Right lobe of liver (tissue), 6 donors: Measurements from ENCODE around the gene ICA1. TPM values are rescaled to one million over a fixed set of nuclear protein-coding genes. Genes with fewer than 3 reads are reported as not detected.

ENCODE experiments used
- ATAC-seq, 4 donors: fragments of 200-7000 bp; cut with Tn5 transposase; one replicate each; pipeline ENCODE4 v1.9.1; 2020; ENCODE audit warnings: mild to moderate bottlenecking in 4 of 4, moderate library complexity in 4 of 4
- DNase-seq, 3 donors: peaks; one replicate each; pipeline ENCODE4 v3.0.0-alpha.2; 2020
- H3K27ac ChIP-seq, 3 donors: fragments of 200-600 bp; one replicate each; pipeline ENCODE4 v1.8.0; 2022
- H3K27me3 ChIP-seq, 2 donors: fragments of 200-600 bp; one replicate each; pipeline ENCODE4 v1.8.0; 2022
- H3K36me3 ChIP-seq, 4 donors: fragments of 200-600 bp; sonication (generic) in 1 of 4; one replicate each; pipeline versions ENCODE4 v1.5.1 to v1.8.0; 2017 to 2022; ENCODE audit warnings: control low read depth in 1 of 4
- H3K4me1 ChIP-seq, 4 donors: fragments of 200-600 bp; sonication (generic) in 1 of 4; one replicate each; pipeline versions ENCODE4 v1.5.1 to v1.8.0; 2017 to 2022; ENCODE audit warnings: control low read depth in 1 of 4
- H3K4me3 ChIP-seq, 3 donors: fragments of 200-600 bp; one replicate each; pipeline ENCODE4 v1.8.0; 2022
- H3K9me3 ChIP-seq, 4 donors: fragments of 200-600 bp; sonication (generic) in 1 of 4; one replicate each; pipeline versions ENCODE4 v1.5.1 to v1.8.0; 2017 to 2022; ENCODE audit warnings: control low read depth in 1 of 4
- POLR2A ChIP-seq: fragments of 450-650 bp; IDR thresholded peaks from one replicate; pipeline ENCODE4 v1.6.1; 2017; ENCODE audit warnings: antibody characterized with exemption, mild to moderate bottlenecking
- WGBS: methylation state at CpG from one replicate; pipeline ENCODE4 v1.1.6; 2018; ENCODE audit warnings: low coverage, low lambda C conversion rate; ENCODE audit not compliant: insufficient coverage; ENCODE audit errors: missing lambda C conversion rate; 5-methylcytosine and 5-hydroxymethylcytosine counted together
- intact Hi-C, 2 donors: fragments of 100-400 bp; cut with DNase I; formaldehyde crosslinking; loops; one replicate each; pipeline versions ENCODE4 v1.11.2 to v1.14.1; 2022
- total RNA-seq, 6 experiments: library from RNA; depleted of rRNA in 2 of 6; stranded (reverse); fragments of >200 nt in 2 of 6; fragmentation: NEBNext Ultra II Directional in 3 of 6; extraction: Animal tissue kit (Norgen Biotek cat#: 25700) in 3 of 6; gene quantifications; one replicate each; pipeline versions ENCODE4 v1.1.0 to v1.2.4, GENCODE V29; 2016 to 2023
- TF ChIP-seq, protein P1 (sequence below), 4 donors: fragments of 200-600 bp in 3 of 4; fragments of 450-650 bp in 1 of 4; IDR thresholded peaks; one replicate each; pipeline versions ENCODE4 v1.5.1 to v1.8.0; 2016 to 2022; ENCODE audit warnings: antibody characterized with exemption in 4 of 4, mild to moderate bottlenecking in 2 of 4
- donor health status: DM: no; HTN: yes; CAD: no.
- donor health status: DM: no; HTN: no; CAD: no.
- donor health status: DM: no; HTN: no; CAD: no.
- donor health status: DM: no; HTN: yes; CAD: no.
- donor health status: DM: no; HTN: yes; CAD: no.

ICA1 gene
- total RNA-seq, 6 experiments from 2014 or later = 0.95 to 15.0 (median 7.3) TPM

DNA sequence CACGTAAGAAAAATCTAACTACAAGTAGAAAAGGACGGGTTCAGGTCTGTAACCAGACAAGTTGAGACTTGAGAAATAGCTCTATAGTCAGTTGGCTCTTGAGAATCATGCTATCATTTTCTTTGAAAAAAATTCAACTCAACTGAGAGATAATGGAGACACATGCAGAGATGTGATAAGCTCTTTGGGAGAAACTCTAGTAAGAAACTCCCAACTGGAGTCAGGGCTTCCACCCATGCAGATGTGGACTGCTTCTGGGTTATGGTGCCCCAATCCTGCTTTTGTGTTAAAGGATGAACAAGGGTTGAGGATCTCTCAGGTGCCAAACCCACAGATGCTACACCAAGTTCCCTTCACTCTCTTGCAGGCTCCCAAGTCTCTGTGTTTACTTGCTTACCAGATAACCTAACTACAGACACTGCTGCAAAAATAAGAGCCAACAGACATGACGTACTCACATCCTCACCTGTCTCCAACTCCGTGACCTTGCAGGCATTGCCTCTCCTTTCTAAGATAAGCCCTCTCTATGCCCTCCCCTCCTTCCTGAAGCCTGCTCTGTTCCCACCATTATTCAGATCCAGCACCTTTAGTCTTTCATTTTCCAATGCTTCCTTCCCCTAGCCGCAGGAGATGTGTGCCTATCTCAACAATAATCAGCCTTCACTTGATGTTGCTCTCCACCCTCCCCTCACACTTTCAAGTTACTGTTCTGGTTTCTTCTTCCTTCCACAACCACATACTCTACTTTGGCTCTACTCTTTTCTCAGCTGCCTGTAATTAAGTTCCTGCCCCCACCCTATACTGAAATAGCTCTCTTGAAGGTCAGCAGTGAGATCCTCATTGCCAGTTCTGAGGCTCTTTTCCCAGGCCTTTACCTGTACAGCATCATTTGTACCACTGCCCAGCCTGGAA is 130.0 kb downstream of the ICA1 start:
- peak in 3 of 4 donors; percentile 28 to 50 (median 43) for ATAC-seq

DNA sequence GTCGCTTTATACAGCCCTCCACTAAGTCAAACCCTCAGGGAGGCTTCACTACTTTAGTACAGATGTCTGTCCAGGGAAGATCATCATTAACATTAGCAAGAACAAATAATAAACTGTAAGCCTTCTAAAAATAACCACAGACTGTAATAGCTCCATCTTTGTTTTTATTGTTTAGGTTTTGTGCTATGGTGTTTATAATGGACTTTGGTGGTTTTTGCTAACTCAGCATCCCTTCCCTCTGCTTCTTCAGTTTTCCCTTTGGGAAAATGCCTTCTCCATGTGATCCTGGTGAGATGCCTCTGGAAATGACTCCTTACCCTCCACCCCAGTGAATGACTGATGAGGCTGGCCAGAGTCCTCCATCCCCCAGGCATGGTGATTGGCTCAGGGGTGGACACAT is 131.3 kb downstream of the ICA1 start:
- H3K36me3 ChIP-seq = no peaks in the 10 kb centered on the region
- DNase-seq = no peak
- H3K27me3 ChIP-seq = no peaks in the 10 kb centered on the region
- no peak for ATAC-seq
- peaks cover 0 to 14% (median 4%) of the 10 kb centered on the region in 4 donors for H3K4me1 ChIP-seq
- intact Hi-C loops = no loop called here
- H3K9me3 ChIP-seq = no peaks in the 10 kb centered on the region
- 91% methylated on average over 1 of the region's 1 CpG for WGBS
- H3K4me3 ChIP-seq = no peak overlapping the region
- no peak overlapping the region for H3K27ac ChIP-seq
- TF ChIP-seq, protein P1, sequence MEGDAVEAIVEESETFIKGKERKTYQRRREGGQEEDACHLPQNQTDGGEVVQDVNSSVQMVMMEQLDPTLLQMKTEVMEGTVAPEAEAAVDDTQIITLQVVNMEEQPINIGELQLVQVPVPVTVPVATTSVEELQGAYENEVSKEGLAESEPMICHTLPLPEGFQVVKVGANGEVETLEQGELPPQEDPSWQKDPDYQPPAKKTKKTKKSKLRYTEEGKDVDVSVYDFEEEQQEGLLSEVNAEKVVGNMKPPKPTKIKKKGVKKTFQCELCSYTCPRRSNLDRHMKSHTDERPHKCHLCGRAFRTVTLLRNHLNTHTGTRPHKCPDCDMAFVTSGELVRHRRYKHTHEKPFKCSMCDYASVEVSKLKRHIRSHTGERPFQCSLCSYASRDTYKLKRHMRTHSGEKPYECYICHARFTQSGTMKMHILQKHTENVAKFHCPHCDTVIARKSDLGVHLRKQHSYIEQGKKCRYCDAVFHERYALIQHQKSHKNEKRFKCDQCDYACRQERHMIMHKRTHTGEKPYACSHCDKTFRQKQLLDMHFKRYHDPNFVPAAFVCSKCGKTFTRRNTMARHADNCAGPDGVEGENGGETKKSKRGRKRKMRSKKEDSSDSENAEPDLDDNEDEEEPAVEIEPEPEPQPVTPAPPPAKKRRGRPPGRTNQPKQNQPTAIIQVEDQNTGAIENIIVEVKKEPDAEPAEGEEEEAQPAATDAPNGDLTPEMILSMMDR (IDR thresholded peaks at IDR 0.05) = no peak
- no peak for TF ChIP-seq POLR2A

More for the DNA sequence above, 130.0 kb downstream of the ICA1 start:
- H3K27me3 ChIP-seq = no peaks in the 10 kb centered on the region
- no peak for TF ChIP-seq POLR2A
- TF ChIP-seq, protein P1 (IDR thresholded peaks at IDR 0.05) = no peak
- intact Hi-C loops = no loop called here
- H3K27ac ChIP-seq = no peak overlapping the region
- peaks cover 0 to 2% (median 0%) of the 10 kb centered on the region in 4 donors for H3K4me1 ChIP-seq
- H3K4me3 ChIP-seq = no peak overlapping the region
- no peak for DNase-seq
- H3K9me3 ChIP-seq = no peaks in the 10 kb centered on the region
- 75% methylated on average over 5 of the region's 5 CpGs for WGBS
- no peaks in the 10 kb centered on the region for H3K36me3 ChIP-seq

DNA sequence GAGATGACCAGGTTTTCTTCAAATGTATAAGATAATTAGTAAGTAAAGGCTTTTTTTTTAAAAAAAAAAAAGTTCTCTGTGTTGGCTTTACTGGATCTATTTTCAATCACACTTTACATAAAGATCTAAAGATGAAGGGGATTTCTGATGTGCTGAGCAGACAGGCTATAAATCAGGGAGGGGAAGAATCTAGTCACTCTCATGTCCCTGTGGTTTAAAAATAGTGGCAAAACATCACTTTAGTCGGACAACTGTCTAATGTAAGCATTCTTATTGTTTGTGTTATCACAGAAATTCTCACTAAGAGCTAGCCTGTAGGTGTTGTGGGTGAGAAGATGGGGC is 132.7 kb downstream of the ICA1 start:
- no peak overlapping the region for H3K27ac ChIP-seq
- intact Hi-C loops = no loop called here
- ATAC-seq = no peak
- DNase-seq = no peak
- no peaks in the 10 kb centered on the region for H3K27me3 ChIP-seq
- H3K4me3 ChIP-seq = no peak overlapping the region
- H3K9me3 ChIP-seq = no peaks in the 10 kb centered on the region
- peaks cover 0 to 14% (median 4%) of the 10 kb centered on the region in 4 donors for H3K4me1 ChIP-seq
- no peak for TF ChIP-seq POLR2A
- TF ChIP-seq, protein P1 (IDR thresholded peaks at IDR 0.05) = no peak
- 89% methylated on average over 1 of the region's 1 CpG for WGBS
- no peaks in the 10 kb centered on the region for H3K36me3 ChIP-seq

- H3K4me1 ChIP-seq = peaks cover 0 to 14% (median 4%) of the 10 kb centered on the region in 4 donors
- no peak for ATAC-seq
- DNase-seq = no peak
- H3K27ac ChIP-seq = no peak overlapping the region
- no peaks in the 10 kb centered on the region for H3K27me3 ChIP-seq
- TF ChIP-seq, protein P1 (IDR thresholded peaks at IDR 0.05) = no peak
- no peak for TF ChIP-seq POLR2A
- no peaks in the 10 kb centered on the region for H3K9me3 ChIP-seq
- WGBS = 66% methylated on average over 12 of the region's 12 CpGs
- intact Hi-C loops = no loop called here
- H3K36me3 ChIP-seq = no peaks in the 10 kb centered on the region
- no peak overlapping the region for H3K4me3 ChIP-seq
Measured at GRCh38 chr7:8128449-8129317, 133.3 kb downstream of the ICA1 start.
